K562 (cell line): ENCODE data around the gene CDK1. TPM values are rescaled to one million over a fixed set of nuclear protein-coding genes. Genes with fewer than 3 reads are reported as not detected.

ENCODE experiments used
- ATAC-seq: fragments of 200-7000 bp; cut with Tn5 transposase; 3 replicates; pipeline ENCODE4 v1.9.1; 2020; ENCODE audit warnings: moderate library complexity
- BruUV-seq: library from RNA; stranded (reverse); fragments of 400-500 nt; replicated peaks from 2 replicates; lab custom pipeline; 2021; lab: Mats Ljungman, UMichigan
- CTCF ChIA-PET: fragments of 300-600 bp; formaldehyde crosslinking; extraction: SDS; loops from one replicate; lab custom pipeline; 2021; ENCODE audit warnings: low intra/inter-chr PET ratio; lab: Yijun Ruan, JAX
- POLR2A ChIA-PET: fragments of 300-600, 350-650 bp; sonication (Branson Sonifier 250); formaldehyde crosslinking; extraction: SDS; loops from one replicate; lab custom pipeline; 2021; ENCODE audit warnings: antibody characterized with exemption, inconsistent platforms; lab: Yijun Ruan, JAX
- DNase-seq, 4 experiments: peaks; one replicate each; pipeline versions ENCODE4 v3.0.0 to v3.0.0-alpha.2; 2011 to 2018; ENCODE audit warnings: low spot score in 3 of 4, mixed read lengths in 3 of 4; ENCODE audit errors: extremely low read depth in 1 of 4
- FAIRE-seq: peaks from 2 replicates; lab custom pipeline; 2011; peaks lifted over from hg19 to GRCh38; lab: Jason Lieb, UNC
- H2AFZ ChIP-seq: 2 replicates; pipeline ENCODE4 v1.6.0; 2011; ENCODE audit warnings: low read depth, low read length, control low read depth, inconsistent platforms
- H3K27ac ChIP-seq: fragments of 200-600 bp; 3 replicates; pipeline ENCODE4 v1.8.0; 2011; ENCODE audit warnings: low read depth, mild to moderate bottlenecking, control low read depth, inconsistent platforms, low read length, moderate library complexity, mixed read lengths; ENCODE audit errors: extremely low read depth
- H3K27me3 ChIP-seq, 2 experiments: fragments of 300-600 bp in 1 of 2; 2 replicates in 1 of 2; 3 replicates in 1 of 2; pipeline versions ENCODE4 v1.6.0 to v1.8.0; 2011; ENCODE audit warnings: inconsistent platforms in 2 of 2, low read length in 2 of 2, mild to moderate bottlenecking in 1 of 2, mixed read lengths in 1 of 2, moderate library complexity in 1 of 2; ENCODE audit not compliant: control insufficient read depth in 2 of 2, insufficient read depth in 2 of 2
- H3K36me3 ChIP-seq: fragments of 300-600 bp; 3 replicates; pipeline ENCODE4 v1.8.0; 2011; ENCODE audit warnings: mild to moderate bottlenecking, low read length, inconsistent platforms; ENCODE audit not compliant: control insufficient read depth, insufficient read depth
- H3K4me1 ChIP-seq, 2 experiments: fragments of 200-600 bp in 1 of 2; replicated peaks in 1 of 2; 2 replicates in 1 of 2; 3 replicates in 1 of 2; pipeline versions ENCODE4 v1.5.1 to v1.8.0; 2011; ENCODE audit warnings: inconsistent platforms in 2 of 2, low read length in 2 of 2, mild to moderate bottlenecking in 1 of 2, mixed read lengths in 1 of 2, moderate library complexity in 1 of 2; ENCODE audit not compliant: control insufficient read depth in 2 of 2, insufficient read depth in 2 of 2
- H3K4me2 ChIP-seq: 2 replicates; pipeline ENCODE4 v1.6.1; 2011; ENCODE audit warnings: low read length, control low read depth, inconsistent platforms, mixed read lengths; ENCODE audit not compliant: insufficient read depth
- H3K4me3 ChIP-seq: fragments of 200-600 bp; sonication (generic), shearing (Covaris generic); 2 replicates; pipeline ENCODE4 v1.5.1; 2016; ENCODE audit warnings: control low read depth, inconsistent platforms
- H3K79me2 ChIP-seq: fragments of 200-600 bp; 3 replicates; pipeline ENCODE4 v1.8.0; 2011; ENCODE audit warnings: low read length, inconsistent platforms; ENCODE audit not compliant: control insufficient read depth, insufficient read depth
- H3K9ac ChIP-seq, 2 experiments: 2 replicates each; pipeline versions ENCODE4 v1.6.0 to v1.6.1; 2011; ENCODE audit warnings: low read depth in 2 of 2, low read length in 2 of 2, control low read depth in 1 of 2, inconsistent platforms in 1 of 2, mild to moderate bottlenecking in 1 of 2, mixed read lengths in 1 of 2; ENCODE audit not compliant: insufficient read depth in 1 of 2
- H3K9me1 ChIP-seq: one replicate; pipeline ENCODE4 v1.6.0; 2011; ENCODE audit warnings: inconsistent platforms, mild to moderate bottlenecking, low read length, moderate library complexity; ENCODE audit not compliant: control insufficient read depth, insufficient read depth
- H3K9me3 ChIP-seq: replicated peaks from 2 replicates; pipeline ENCODE4 v1.5.1; 2011; ENCODE audit warnings: low read depth, low read length, inconsistent platforms; ENCODE audit not compliant: control insufficient read depth, insufficient read depth
- H4K20me1 ChIP-seq: replicated peaks from 2 replicates; pipeline ENCODE4 v1.6.1; 2011; ENCODE audit warnings: low read length, inconsistent platforms, mixed read lengths; ENCODE audit not compliant: control insufficient read depth, insufficient read depth
- BHLHE40 ChIP-seq: IDR thresholded peaks from 2 replicates; pipeline ENCODE4 v1.6.1; 2011; ENCODE audit warnings: low read length, improper control_type of control experiment
- CREBBP ChIP-seq: IDR thresholded peaks from one replicate; pipeline ENCODE4 v1.6.1; 2012; ENCODE audit warnings: low read depth, mild to moderate bottlenecking, control low read depth, inconsistent platforms, low read length
- POLR2G ChIP-seq: fragments of 200-400 bp; formaldehyde crosslinking; IDR thresholded peaks from 2 replicates; pipeline ENCODE4 v1.6.1; 2017; ENCODE audit warnings: low read depth, mild to moderate bottlenecking, antibody characterized with exemption, low read length, moderate library complexity
- POLR2H ChIP-seq: IDR thresholded peaks from 2 replicates; pipeline ENCODE4 v1.6.1; 2016; ENCODE audit warnings: missing genetic modification characterization, low read depth, mild to moderate bottlenecking, control low read depth, missing compliant biosample characterization, moderate library complexity
- POLR3G ChIP-seq: IDR thresholded peaks from 2 replicates; pipeline ENCODE4 v1.6.1; 2011; ENCODE audit not compliant: insufficient read length, insufficient replicate concordance; ENCODE audit errors: extremely low read depth
- RB1 ChIP-seq: fragments of 450-650 bp; IDR thresholded peaks from 2 replicates; pipeline ENCODE4 v1.6.1; 2017; ENCODE audit warnings: low read depth, mild to moderate bottlenecking
- SRSF3 ChIP-seq: fragments of 200-400 bp; formaldehyde crosslinking; IDR thresholded peaks from 2 replicates; pipeline ENCODE4 v1.6.1; 2016; ENCODE audit warnings: mild to moderate bottlenecking, low read length, moderate library complexity; ENCODE audit not compliant: insufficient read depth
- TARDBP ChIP-seq: fragments of 450-650 bp; IDR thresholded peaks from 2 replicates; pipeline ENCODE4 v1.6.1; 2016
- TCF7 ChIP-seq: sonication (generic); IDR thresholded peaks from 2 replicates; pipeline ENCODE4 v1.6.1; 2016; ENCODE audit warnings: antibody characterized with exemption, borderline replicate concordance
- ZBED1 ChIP-seq: IDR thresholded peaks from 2 replicates; pipeline ENCODE4 v1.6.1; 2014
- ZBTB8A ChIP-seq: fragments of 450-650 bp; IDR thresholded peaks from 2 replicates; pipeline ENCODE4 v1.6.1; 2018; ENCODE audit warnings: mild to moderate bottlenecking, moderate library complexity; ENCODE audit not compliant: partially characterized antibody
- ZNF695 ChIP-seq: fragments of 450-650 bp; formaldehyde crosslinking; IDR thresholded peaks from 2 replicates; pipeline ENCODE4 v1.4.0; 2020; ENCODE audit warnings: mild to moderate bottlenecking, moderate library complexity
- ZSCAN29 ChIP-seq: fragments of 450-650 bp; IDR thresholded peaks from 2 replicates; pipeline ENCODE4 v1.6.1; 2017
- WGBS: fragments of 100-300 bp; shearing (Covaris generic); methylation state at CpG from one replicate; pipeline ENCODE4 v1.1.6; 2016; ENCODE audit warnings: low coverage, mixed read lengths; ENCODE audit not compliant: insufficient coverage; ENCODE audit errors: missing lambda C conversion rate; 5-methylcytosine and 5-hydroxymethylcytosine counted together
- in situ Hi-C: fragments of 300-500 bp; cut with MboI; formaldehyde crosslinking; loops from 4 replicates; pipeline ENCODE4 v1.15.0; 2018; ENCODE audit warnings: inconsistent platforms, mixed read lengths
- intact Hi-C: fragments of 100-400 bp; cut with micrococcal nuclease; formaldehyde crosslinking; loops from 2 replicates; pipeline ENCODE4 v1.14.2; 2022
- polyA plus RNA-seq, 8 experiments: library from polyadenylated mRNA; depleted of rRNA in 4 of 8; stranded (reverse) in 5 of 8; unstranded in 3 of 8; fragments of >200 nt; fragmentation: Nextera tagmentation in 2 of 8; fragmentation: Illumina TruSeq in 1 of 8; extraction: Ambion mirVana in 2 of 8; extraction: Trizol in 1 of 8; gene quantifications; 2 replicates each; pipeline versions ENCODE4 v1.2.1 to v1.2.3, GENCODE V29; 2011 to 2014; ENCODE audit warnings: inconsistent platforms in 1 of 8, missing spikeins in 1 of 8
- total RNA-seq, 7 experiments: library from RNA; depleted of rRNA in 6 of 7; stranded (reverse); fragments of >200 nt in 6 of 7; fragmentation: Illumina TruSeq in 2 of 7; extraction: Trizol in 2 of 7; gene quantifications; 2 replicates each; pipeline versions ENCODE4 v1.2.1 to v1.2.3, GENCODE V29; 2011 to 2021; ENCODE audit warnings: low replicate concordance in 1 of 7
- TF ChIP-seq, protein P1 (sequence below): sonication (generic); formaldehyde crosslinking; IDR thresholded peaks from 2 replicates; pipeline ENCODE4 v1.8.0; 2023; ENCODE audit warnings: mild to moderate bottlenecking, missing genetic modification reagents
- TF ChIP-seq, protein P2 (sequence below): fragments of 450-650 bp; IDR thresholded peaks from 2 replicates; pipeline ENCODE4 v1.6.1; 2016; ENCODE audit warnings: antibody characterized with exemption
- TF ChIP-seq, protein P3 (sequence below): sonication (generic); formaldehyde crosslinking; IDR thresholded peaks from 2 replicates; pipeline ENCODE4 v1.8.1; 2022; ENCODE audit warnings: missing genetic modification reagents
- TF ChIP-seq, protein P4 (sequence below): fragments of 450-650 bp; IDR thresholded peaks from 2 replicates; pipeline ENCODE4 v1.7.1; 2018; ENCODE audit warnings: mild to moderate bottlenecking, low read depth; ENCODE audit not compliant: partially characterized antibody

The CDK1 gene
- total and polyA plus RNA-seq, 9 of the 15 experiments (the other 6 are each of a cell fraction or from before 2014, with no cell fraction given) = 156 to 685 (median 236) TPM

DNA sequence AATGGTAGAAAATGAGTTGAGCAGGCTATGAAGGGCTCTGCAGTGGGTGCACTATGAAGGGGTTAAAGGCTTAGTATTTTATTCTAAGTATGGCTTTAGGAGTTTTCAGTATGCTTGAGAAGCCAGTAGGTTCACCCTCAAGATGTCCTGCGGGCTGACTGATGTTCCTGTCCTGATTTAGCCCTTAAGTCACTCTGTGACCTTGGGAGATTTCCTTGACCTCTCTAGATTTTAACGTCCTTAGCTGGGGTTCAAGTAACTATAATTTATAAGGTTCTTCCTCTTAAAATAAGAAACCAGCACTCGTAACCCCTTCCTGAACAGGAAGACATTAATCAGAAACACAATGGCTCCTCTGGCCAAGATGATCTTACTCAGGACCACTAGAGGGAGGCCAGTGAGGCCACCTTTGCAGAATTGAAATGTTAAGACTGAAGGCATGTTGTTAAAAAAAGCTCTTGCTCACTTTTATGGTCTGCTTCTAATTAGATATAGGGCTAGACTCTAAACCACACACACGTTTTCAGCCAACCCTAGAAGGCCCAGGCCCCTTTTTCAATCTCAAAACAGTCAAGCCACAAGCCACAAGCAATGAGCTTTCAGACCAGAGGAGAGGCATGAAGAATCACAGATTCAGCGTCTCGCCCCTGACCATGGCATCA is 41.9 kb downstream of the CDK1 start:
- H2AFZ ChIP-seq = peak overlapping the region; percentile 67
- CTCF ChIA-PET = interaction anchor here (1.3 kb wide), 1 partner anchor 144 kb away, joined by 4 read pairs; no protein-coding TSS in a partner anchor
- no peak overlapping the region for H3K4me3 ChIP-seq
- ATAC-seq (peak; percentile 78), DNase-seq (peak in 1 of 4 experiments; percentile 57), FAIRE-seq (no peak)
- H3K4me1 ChIP-seq = no peaks in the 10 kb centered on the region
- no peak overlapping the region for H3K27ac ChIP-seq
- H3K27me3 ChIP-seq = no peaks in the 10 kb centered on the region
- intact Hi-C loops = loop anchor here (10.0 kb wide), 1 partner anchor 1015 kb away; no protein-coding TSS in a partner anchor
- no TSS peak for BruUV-seq
- H3K9me1 ChIP-seq = no peaks in the 10 kb centered on the region
- WGBS = 57% methylated on average over 6 of the region's 6 CpGs
- no peaks in the 10 kb centered on the region for H4K20me1 ChIP-seq
- no peak overlapping the region for H3K4me2 ChIP-seq
- no peaks in the 10 kb centered on the region for H3K79me2 ChIP-seq
- H3K9ac ChIP-seq = no peak overlapping the region
- POLR2A ChIA-PET = interaction anchor here (0.6 to 1.0 kb wide), 2 partner anchors 20 to 65 kb away, joined by 3 read pairs; no protein-coding TSS in a partner anchor
- in situ Hi-C loops = no loop called here
- H3K9me3 ChIP-seq = no peaks in the 10 kb centered on the region
- H3K36me3 ChIP-seq = no peaks in the 10 kb centered on the region
- TF ChIP-seq SRSF3 = no peak
- TF ChIP-seq ZBTB8A = no peak
- TF ChIP-seq, protein P1, sequence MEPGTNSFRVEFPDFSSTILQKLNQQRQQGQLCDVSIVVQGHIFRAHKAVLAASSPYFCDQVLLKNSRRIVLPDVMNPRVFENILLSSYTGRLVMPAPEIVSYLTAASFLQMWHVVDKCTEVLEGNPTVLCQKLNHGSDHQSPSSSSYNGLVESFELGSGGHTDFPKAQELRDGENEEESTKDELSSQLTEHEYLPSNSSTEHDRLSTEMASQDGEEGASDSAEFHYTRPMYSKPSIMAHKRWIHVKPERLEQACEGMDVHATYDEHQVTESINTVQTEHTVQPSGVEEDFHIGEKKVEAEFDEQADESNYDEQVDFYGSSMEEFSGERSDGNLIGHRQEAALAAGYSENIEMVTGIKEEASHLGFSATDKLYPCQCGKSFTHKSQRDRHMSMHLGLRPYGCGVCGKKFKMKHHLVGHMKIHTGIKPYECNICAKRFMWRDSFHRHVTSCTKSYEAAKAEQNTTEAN (CRISPR knock-in tag) = no peak
- no peak for TF ChIP-seq TCF7
- TF ChIP-seq ZSCAN29 = no peak
- TF ChIP-seq RB1 = no peak
- no peak for TF ChIP-seq ZBED1
- no peak for TF ChIP-seq BHLHE40
- no peak for TF ChIP-seq POLR3G
- TF ChIP-seq, protein P2, sequence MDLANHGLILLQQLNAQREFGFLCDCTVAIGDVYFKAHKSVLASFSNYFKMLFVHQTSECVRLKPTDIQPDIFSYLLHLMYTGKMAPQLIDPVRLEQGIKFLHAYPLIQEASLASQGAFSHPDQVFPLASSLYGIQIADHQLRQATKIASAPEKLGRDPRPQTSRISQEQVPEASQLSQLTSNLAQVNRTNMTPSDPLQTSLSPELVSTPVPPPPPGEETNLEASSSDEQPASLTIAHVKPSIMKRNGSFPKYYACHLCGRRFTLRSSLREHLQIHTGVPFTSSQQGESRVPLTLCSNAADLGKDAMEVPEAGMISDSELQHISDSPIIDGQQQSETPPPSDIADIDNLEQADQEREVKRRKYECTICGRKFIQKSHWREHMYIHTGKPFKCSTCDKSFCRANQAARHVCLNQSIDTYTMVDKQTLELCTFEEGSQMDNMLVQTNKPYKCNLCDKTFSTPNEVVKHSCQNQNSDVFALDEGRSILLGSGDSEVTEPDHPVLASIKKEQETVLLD = no peak
- TF ChIP-seq ZNF695 = no peak
- TF ChIP-seq TARDBP = no peak
- TF ChIP-seq, protein P3, sequence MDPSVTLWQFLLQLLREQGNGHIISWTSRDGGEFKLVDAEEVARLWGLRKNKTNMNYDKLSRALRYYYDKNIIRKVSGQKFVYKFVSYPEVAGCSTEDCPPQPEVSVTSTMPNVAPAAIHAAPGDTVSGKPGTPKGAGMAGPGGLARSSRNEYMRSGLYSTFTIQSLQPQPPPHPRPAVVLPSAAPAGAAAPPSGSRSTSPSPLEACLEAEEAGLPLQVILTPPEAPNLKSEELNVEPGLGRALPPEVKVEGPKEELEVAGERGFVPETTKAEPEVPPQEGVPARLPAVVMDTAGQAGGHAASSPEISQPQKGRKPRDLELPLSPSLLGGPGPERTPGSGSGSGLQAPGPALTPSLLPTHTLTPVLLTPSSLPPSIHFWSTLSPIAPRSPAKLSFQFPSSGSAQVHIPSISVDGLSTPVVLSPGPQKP (CRISPR knock-in tag) = no peak
- TF ChIP-seq, protein P4, sequence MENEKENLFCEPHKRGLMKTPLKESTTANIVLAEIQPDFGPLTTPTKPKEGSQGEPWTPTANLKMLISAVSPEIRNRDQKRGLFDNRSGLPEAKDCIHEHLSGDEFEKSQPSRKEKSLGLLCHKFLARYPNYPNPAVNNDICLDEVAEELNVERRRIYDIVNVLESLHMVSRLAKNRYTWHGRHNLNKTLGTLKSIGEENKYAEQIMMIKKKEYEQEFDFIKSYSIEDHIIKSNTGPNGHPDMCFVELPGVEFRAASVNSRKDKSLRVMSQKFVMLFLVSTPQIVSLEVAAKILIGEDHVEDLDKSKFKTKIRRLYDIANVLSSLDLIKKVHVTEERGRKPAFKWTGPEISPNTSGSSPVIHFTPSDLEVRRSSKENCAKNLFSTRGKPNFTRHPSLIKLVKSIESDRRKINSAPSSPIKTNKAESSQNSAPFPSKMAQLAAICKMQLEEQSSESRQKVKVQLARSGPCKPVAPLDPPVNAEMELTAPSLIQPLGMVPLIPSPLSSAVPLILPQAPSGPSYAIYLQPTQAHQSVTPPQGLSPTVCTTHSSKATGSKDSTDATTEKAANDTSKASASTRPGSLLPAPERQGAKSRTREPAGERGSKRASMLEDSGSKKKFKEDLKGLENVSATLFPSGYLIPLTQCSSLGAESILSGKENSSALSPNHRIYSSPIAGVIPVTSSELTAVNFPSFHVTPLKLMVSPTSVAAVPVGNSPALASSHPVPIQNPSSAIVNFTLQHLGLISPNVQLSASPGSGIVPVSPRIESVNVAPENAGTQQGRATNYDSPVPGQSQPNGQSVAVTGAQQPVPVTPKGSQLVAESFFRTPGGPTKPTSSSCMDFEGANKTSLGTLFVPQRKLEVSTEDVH = no peak
- no peak for TF ChIP-seq POLR2G
- TF ChIP-seq CREBBP = no peak
- TF ChIP-seq POLR2H (tag) = no peak
